ENCODE data around the gene KIAA0513. TPM values are rescaled to one million over a fixed set of nuclear protein-coding genes. Genes with fewer than 3 reads are reported as not detected.
"Not testable (repeated sequence)": the region's sequence is repeated elsewhere in the genome, so short reads cannot be mapped to it uniquely, and the experiment has no call there.

KIAA0513 gene
- total RNA-seq, 1 donor from 2014 or later = 4.7 TPM

DNA sequence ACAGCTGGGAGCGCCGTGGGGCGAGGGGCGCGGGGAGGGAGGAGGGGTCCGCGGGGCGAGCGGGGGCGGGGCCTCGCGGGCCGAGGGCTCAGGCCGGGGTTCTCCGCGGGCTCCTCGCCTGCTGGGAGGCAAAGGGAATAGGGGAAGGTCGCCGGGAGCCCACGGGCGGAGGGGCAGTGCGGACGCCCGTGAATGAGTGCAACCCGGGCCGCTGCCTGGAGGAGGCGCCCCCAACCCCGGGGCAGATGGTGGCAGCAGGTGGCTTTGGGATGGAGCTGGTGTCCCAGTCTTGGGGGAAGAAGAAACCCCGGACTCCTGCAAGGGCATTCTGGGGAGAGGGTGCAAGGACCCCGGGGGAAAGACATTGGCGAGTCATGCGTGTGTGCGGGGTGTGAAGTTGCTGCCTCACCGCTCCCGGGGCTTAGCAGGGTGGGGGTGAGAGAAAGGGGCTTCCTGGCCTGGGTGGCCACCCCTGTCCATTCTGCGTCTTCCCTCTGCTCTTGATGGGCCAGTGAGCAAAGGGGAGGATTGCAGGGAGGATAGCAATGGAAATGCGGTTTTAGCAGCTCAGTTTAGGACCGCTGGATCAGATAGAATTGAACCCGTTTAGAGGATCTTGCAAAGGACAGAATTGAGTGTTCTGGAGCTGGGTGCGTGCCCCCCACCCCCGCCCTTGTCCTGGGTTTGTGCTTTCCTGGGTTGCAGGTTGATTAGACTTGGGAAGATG lies 526 bp downstream of the KIAA0513 start:
- intact Hi-C loops (cut with micrococcal nuclease) = loop anchor here (1.0 to 5.0 kb wide), 3 partner anchors 17 to 527 kb away; partner anchors contain the start of gene ZDHHC7

DNA sequence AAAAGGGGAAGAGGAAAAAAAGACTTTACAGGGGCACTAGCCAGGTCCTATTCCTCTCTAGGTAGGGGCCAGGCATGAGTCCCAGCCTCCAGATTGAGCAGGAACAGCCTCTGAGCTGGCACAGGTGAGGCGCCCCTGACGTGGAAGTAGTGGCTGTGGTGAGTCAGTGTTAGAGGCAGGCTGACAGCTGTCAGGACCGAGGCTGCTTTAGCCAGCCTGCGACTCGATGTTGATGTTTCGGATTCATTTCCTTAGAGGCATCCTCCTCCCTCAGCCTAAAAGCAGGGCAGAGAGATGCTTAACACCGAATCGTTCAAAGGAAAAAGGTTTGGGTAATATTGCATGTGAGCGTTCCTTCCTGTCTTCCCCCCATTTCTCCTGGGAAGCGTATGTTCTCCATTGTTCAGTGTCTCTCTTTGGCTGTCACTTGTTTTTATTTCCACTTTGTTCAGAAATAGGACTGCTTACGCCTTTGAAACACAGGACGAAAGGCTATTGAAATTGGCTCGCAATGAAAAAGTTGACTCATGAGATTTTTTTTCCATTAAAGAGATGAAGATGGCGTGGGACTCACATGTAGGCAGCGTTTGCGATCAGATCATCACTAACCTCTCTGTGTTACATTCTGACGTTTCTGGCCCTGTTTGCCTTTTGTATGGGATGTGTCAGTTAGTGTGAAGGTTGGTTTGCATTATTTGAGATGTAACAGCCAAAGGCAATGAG lies 1.3 kb downstream of the KIAA0513 start:
- intact Hi-C loops (cut with micrococcal nuclease) = loop anchor here (1.0 to 5.0 kb wide), 4 partner anchors 26 to 526 kb away; no protein-coding TSS in a partner anchor

DNA sequence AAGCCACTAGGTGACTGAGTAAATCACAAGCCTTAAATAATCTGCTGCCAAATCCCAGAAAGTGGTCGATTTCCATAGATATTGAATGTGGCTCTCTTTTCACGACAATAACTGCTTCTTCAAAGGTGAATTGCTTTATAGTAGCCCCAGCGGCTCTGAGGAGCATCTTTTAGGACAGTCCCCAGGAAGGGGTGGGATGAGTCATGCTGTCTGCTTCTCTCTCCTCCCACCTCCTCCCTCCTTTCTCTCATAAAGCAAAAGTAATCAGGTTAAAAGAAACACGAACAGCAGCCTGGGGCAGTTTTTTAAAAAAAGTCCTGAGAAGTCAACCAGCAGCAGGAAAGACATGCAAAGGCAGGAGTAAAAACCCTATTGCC lies 1.8 kb downstream of the KIAA0513 start:
- intact Hi-C loops (cut with micrococcal nuclease) = loop anchor here (1.0 to 5.0 kb wide), 4 partner anchors 26 to 525 kb away; no protein-coding TSS in a partner anchor

DNA sequence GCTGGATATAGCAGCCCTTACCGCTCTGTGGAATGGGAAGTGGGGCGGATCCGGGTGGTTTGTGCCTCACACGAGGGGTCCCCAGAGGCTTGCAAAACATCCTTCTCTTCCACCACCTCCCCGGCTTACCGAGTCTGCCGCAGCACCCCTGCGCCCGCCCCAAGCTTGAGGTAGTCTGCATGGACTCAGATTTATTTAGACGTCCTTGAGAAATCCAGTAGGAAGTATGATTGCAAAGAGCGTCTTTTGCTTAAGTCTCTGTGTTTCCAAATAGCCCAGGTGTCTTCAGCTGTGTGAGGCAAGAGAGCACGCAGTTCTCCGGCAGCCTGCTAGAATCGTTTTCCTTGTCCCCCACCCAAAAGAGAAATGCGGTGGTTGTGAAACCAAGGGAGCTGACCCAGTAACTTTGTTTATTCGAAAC lies 2.4 kb downstream of the KIAA0513 start:
- intact Hi-C loops (cut with micrococcal nuclease) = loop anchor here (1.0 to 5.0 kb wide), 4 partner anchors 25 to 525 kb away; no protein-coding TSS in a partner anchor

DNA sequence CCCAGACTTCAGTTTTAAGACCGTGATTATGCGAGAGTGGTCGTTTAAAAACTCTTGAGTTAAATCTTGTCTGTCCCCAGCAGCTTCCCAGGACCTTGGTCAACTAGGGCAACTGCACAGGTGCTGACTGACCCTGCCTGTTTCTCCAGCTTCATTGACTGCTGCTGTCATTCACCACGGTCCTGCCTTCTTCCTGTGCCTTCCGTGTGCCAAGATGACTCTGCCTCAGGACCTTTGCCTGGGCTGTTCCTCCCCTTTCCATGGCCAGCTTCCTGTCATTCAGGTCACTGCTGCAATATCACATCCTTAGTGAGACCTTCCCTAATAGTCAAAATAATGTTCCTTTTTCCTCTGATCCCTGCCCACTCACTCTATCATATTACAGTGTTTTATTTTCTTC lies 3.9 kb downstream of the KIAA0513 start:
- intact Hi-C loops (cut with micrococcal nuclease) = no loop called here

DNA sequence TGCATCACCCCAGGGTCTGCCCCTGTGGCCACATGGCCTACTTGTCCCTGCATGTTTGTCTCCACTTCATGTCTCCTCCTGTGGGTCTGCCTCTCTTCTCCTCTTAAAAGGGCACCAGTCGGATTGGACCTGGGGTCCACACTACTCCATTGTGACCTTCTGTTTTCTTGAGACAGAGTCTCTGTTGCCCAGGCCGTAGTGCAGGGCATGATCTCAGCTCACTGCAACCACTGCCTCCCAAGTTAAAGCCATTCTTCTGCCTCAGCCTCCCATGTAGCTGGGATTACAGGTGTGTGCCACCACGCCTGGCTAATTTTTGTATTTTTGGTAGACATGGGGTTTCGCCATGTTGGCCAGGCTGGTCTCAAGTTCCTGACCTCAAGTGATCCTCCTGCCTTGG lies 4.6 kb downstream of the KIAA0513 start:
- intact Hi-C loops (cut with micrococcal nuclease) = not testable (repeated sequence)

DNA sequence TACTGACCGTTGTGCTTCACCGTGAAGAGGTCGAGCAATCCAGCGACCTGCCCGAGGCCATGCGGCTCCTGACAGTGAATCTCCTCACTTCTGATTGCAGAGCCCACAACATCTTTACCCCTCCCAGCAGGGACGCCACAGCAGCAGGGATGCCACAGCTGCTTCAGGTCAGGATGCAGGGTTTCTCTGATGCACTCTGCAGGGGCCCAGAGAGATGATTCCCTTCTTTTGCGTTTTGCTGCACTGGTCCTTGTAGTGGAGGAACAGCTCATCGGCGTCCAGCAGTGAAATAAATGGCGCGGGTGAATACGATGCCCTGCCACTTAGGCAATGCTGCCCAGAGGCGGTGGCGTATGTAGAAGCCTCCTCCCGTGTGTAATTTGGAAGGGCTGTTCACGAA lies 5.6 kb downstream of the KIAA0513 start:
- intact Hi-C loops (cut with micrococcal nuclease) = no loop called here

DNA sequence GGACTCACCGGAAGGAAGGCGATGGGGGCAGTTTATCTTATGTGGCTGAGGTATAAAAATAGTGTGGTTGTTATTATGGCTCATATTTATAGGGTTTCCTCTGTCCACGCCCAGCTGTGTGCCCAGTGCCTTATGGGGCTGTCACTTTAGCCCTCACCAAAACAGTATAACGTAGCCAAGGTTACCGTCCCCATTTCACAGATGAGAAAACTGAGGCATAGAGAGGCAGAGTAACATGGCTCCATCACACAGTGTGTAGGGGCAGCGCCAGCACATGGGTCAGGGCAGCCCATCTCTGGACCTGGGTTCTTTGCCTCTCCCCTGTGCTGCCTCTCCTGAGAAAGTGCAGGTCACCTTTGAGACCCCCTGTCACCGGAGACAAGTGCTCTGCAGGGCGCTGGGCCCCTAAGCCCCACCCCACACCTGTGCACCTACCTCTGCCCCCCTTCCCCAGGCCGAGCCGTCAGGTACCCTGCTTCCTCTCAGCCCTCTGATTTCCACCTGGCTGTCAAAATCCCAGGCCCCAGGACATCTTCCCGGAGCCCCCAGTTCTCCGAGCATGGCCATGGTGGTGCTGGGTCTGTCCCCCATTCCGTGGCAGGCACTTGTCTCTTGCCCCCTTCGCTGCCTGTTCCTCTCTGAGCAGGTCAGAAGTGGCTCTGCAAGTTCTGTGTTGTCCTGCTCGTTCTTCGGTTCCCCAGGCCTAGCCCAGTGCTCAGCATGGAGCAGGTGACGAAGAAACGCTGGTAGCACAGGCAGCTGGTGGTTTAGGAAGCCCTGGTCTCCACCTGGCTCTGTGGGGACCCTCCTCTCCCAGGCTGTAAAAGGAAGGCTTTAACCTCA lies 7.2 kb downstream of the KIAA0513 start:
- intact Hi-C loops (cut with micrococcal nuclease) = no loop called here

DNA sequence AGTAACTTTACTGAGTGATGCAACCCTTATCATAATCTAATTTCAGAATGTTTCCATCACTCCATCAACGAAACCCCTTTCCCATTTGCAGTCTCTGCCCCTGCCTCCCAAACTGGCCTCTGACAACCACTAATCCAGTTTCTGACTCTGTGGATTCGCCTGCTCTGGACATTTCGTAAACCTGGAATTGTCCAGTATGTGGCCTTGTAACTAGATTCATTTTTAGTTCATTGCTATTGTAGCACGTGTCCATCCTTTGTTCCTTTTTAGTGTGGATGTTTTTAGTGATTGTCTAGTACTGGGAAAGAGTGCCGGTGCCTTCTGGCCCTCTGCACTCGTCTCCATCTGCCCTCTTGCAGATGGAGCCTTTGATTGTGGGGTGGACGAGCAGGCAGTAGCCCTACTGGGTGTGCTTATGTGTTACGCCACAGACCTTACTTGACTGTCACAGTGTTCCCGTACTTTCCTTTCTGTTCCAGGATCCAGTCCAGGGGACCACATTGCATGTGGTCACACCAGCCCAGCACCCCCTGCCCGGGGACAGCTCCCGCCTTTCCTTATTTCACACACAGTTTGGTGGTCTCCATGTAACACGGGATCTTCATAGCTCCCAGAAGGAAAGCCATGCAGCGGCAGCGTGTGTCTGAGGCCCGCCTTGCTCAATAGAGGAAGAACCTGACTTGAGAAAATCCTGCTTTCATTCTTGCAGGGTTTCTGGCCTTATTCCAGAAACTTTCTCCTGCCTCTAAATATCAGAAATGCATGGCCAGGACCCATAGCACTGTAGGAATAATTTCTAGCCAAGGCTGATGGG lies 8.8 kb downstream of the KIAA0513 start:
- intact Hi-C loops (cut with micrococcal nuclease) = no loop called here

DNA sequence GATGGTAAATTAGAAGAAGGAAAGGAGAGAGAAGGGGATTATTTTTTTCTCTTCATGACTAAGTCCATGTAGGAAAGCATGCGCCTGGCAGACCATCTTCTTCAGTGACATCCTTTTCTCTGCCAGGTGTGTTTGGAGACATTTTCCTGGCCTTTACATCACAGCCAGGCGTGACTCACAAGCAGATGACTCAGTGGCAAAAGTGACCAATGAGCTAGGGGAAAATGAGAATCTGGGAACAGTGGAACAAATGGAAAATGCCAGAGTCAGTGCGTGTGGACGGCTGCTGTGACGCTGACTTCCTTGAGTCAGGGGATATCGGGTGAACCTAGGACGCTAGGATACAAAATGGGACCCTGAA lies 9.4 kb downstream of the KIAA0513 start:
- intact Hi-C loops (cut with micrococcal nuclease) = no loop called here

DNA sequence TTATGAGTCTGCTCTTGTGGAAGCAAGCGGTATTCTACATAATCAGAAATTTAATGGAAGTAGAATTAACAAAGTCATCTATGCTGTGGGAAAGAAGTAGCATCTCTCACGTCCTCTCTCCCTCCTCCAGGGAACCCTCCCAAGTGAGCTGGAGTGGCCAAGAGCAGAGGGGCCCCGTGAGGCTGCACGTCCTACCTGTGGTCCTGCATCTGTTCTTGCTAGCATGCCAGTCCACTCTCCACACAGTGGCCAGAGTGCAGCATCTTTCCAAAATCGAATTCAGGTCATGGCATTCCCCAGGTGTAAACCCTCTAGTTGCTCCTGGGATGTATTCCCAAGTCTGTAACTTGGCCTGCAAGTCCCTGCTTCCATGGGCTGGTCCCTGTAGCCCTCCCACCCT lies 10.1 kb downstream of the KIAA0513 start:
- intact Hi-C loops (cut with micrococcal nuclease) = no loop called here

DNA sequence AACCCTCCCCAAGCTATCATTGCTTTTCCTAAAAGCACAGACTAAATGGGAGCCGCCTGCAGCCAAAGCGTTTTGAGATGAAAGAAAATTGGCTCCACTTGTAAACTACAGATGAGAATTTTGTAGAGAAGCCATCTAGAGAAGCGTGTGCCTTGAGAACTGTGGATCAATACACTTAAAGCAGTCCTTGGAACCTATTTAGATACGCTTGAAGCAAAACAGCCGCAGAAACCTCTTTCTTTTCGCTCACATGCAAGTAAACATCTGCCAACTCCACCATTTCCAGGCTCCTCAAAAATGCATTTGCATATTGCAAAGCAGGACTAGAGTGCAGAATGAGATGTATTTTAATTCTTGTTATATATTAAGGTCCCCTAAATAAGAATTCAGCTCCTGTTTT lies 13.1 kb downstream of the KIAA0513 start:
- intact Hi-C loops (cut with micrococcal nuclease) = no loop called here

DNA sequence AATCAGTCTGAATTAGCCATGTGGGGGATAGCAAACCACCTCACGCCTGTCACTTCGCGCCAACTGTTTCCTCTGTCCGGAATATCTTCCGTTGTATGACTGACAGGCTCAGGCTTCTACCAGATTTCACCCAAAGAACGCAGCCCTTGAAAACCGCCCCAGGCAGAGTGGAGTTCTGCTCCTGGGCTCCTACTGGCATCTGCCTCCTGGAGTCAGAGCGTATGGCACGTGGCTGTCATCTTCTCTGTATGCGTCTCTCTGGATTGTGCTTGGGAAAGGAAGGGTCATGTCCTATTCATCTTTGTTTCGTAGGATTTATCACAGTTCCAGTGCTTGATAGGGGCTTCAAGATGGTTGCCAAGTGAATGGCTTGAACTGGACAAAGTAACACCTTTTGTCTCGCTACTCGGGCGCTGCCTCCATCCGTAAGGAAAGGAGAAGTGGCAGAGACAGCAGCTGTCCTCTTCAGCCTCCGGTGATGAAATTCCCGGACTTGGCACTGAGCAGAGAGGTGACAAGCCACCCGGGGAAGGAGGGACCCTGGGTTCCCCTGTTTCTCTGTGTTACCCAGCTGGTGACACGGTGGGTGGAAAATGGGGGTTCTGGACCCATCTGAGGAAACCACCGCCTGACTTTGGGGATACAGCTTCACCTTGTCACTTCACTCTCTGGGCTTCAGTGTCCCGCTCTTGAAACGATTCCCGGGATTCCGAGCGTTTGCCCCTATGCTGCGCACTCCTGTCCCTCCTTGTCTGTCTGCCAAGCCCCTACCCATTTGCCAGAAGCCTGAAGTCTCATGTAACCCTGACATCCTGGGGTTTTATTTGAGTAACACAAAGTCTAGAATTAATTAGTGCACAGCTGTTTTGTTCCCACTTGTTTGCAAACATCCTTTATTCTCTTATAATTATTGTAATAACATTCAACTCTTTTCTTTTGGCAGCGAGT lies 13.9 kb downstream of the KIAA0513 start:
- intact Hi-C loops (cut with micrococcal nuclease) = no loop called here

DNA sequence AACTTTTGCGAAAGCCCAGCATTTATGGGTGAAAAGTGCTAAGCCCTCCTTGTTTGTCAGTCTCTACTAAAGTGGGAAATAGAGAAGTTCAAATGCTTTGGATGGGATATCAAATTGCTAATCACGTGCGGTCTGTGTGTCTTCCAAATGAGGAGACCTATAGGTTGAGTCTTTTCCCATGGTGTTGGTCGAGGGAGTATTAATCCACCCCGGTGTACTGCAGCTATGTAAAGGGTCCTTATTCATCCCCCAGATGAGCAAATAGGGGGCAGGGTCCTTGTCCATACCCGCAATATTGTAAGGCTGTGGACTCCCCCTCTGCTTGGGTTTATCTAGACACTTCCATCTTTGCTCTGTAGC lies 14.6 kb downstream of the KIAA0513 start:
- intact Hi-C loops (cut with micrococcal nuclease) = no loop called here

DNA sequence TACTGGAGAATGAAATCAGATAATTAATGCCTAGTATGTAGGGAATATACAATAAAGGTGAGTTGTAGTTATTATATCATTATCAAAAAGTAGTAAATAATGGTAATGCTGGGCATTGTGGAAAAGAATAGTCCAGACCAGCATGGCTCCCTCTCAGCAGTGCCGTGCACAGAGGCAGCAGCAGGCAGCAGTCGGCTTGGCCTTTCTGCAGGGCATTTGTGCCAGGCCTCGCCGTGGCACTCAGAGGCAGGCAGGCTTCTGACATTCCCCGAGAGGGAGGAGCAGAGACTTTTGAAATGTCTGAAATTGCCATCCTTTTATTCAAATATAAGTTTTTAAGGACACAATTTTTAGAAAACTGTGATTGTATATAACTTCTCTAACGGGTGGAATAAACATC lies 15.0 kb downstream of the KIAA0513 start:
- intact Hi-C loops (cut with micrococcal nuclease) = no loop called here

DNA sequence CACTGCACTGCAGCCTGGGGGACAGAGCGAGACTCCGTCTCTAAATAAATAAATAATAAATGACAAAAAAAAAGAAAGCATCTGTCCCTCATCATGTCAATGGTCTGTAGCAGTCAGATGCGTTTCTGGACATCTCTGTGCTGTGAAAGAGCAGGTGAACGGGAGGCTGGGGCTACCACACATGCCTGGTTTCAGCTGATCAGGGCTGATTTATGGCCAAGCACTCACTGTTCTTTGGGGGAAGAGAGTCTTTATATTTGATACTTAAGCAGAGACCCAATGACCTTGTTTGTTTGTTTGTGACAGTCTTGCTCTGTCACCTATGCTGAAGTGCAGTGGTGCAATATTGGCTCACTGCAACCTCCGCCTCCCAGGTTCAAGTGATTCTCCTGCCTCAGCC lies 17.5 kb downstream of the KIAA0513 start:
- intact Hi-C loops (cut with micrococcal nuclease) = no loop called here

DNA sequence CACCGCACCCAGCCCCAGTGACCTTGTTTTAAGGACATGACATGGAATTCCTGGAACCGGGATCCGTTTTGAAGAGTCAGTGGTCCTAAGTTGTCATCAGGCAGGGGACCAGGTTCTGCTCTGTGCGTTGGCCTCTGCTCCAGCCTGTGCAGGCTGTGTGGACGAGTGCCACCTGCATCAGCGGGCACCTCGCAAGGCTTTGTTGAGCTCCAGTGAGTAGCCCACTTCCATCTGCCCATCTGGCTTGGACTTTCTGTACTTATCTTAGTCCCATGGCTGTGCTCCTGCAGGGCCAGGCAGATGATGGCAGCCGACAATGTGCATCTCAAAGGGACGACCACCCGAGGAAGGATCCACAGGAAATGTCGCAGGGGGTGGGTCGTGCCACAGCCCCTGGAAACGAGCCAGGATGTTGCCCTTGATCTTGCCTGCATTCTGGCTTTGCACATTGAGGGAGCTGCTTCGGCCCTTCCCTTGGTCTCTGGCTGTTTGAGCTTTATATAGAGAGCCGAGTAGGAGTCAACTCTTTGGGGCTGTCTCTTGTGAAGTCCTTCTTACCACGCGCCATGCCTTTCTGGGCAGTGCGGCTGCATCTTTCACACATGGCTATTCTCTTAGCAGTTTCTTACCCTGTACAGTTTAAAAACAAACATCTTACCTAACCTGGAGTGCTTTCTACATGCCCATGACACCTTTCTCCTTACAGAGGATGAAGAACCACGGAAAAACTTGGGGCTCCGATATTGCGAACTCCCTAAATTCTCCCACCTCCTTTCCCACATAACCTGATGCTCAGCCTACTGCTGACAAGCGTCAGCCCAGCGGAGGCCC lies 18.3 kb downstream of the KIAA0513 start:
- intact Hi-C loops (cut with micrococcal nuclease) = no loop called here

DNA sequence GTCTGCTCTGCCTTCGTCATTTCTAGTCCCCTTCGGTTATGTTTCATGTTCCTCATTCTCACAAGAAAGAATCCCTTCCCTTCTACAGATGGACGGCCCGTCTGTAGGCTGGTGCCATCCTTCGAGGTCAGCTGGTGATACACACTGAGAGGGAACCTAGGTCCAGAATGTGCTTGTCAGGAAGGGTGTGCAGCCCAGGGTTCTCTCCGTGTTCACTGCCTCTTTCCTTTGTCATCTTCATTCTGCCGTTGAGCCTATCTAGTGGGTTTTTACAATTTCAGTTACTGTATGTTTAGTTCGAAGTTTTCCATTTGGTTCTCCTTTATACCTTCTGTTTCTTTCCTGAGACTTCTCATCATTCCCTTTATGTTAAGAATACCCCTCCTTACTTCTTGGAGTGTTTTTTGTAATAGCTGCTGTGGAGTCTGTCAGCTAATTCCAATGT lies 18.9 kb downstream of the KIAA0513 start:
- intact Hi-C loops (cut with micrococcal nuclease) = no loop called here
